ENCODE results near the gene DNPEP.

The DNPEP gene

GRCh38 chr2:219334076-219334475 is 53.6 kb downstream of the DNPEP start:
- H3K4me1 Mint-ChIP-seq (ENCODE audit: low read depth) = peaks cover 2% of the 10 kb centered on the region
- peaks cover 8% of the 10 kb centered on the region for H3K9me3 Mint-ChIP-seq
- H3K36me3 Mint-ChIP-seq (ENCODE audit: low read depth) = no peaks in the 10 kb centered on the region
- H3K27ac Mint-ChIP-seq = no peak overlapping the region
- peaks cover 74% of the 10 kb centered on the region for H3K27me3 Mint-ChIP-seq
- no peak for DNase-seq
- H3K4me3 Mint-ChIP-seq = no peak overlapping the region

GRCh38 chr2:219332542-219332941 is 55.2 kb downstream of the DNPEP start, which contains the start of gene RESP18:
RESP18 (minus strand) TSS chr2:219332744.
- DNase-seq = no peak
- Mint-ChIP-seq H3K27ac (no peak within 1 kb of the TSS), H3K36me3 (ENCODE audit: low read depth) (no peaks in the 10 kb centered on the region), H3K27me3 (peaks cover 89% of the 10 kb centered on the region), H3K4me1 (ENCODE audit: low read depth) (peaks cover 2% of the 10 kb centered on the region), H3K9me3 (peaks cover 8% of the 10 kb centered on the region), H3K4me3 (no peak within 1 kb of the TSS)

- H3K9me3 Mint-ChIP-seq = peaks cover 8% of the 10 kb centered on the region
- no peaks in the 10 kb centered on the region for H3K36me3 Mint-ChIP-seq (ENCODE audit: low read depth)
- H3K27me3 Mint-ChIP-seq = peaks cover 89% of the 10 kb centered on the region
- no peak for DNase-seq
- no peak overlapping the region for H3K27ac Mint-ChIP-seq
- H3K4me3 Mint-ChIP-seq = no peak overlapping the region
- peaks cover 2% of the 10 kb centered on the region for H3K4me1 Mint-ChIP-seq (ENCODE audit: low read depth)
Measured at GRCh38 chr2:219331560-219332213, 56.0 kb downstream of the DNPEP start.

GRCh38 chr2:219327719-219328118 is 60.0 kb downstream of the DNPEP start:
- peaks cover 68% of the 10 kb centered on the region for H3K27me3 Mint-ChIP-seq

GRCh38 chr2:219325657-219326315 is 61.9 kb downstream of the DNPEP start:
- Mint-ChIP-seq H3K4me3 (no peak overlapping the region), H3K27me3 (peaks cover 49% of the 10 kb centered on the region), H3K9me3 (no peaks in the 10 kb centered on the region), H3K4me1 (ENCODE audit: low read depth) (peaks cover 9% of the 10 kb centered on the region), H3K36me3 (ENCODE audit: low read depth) (no peaks in the 10 kb centered on the region), H3K27ac (no peak overlapping the region)
- DNase-seq = no peak

More at GRCh38 chr2:219327719-219328118, 60.0 kb downstream of the DNPEP start:
- no peak overlapping the region for H3K27ac Mint-ChIP-seq
- no peaks in the 10 kb centered on the region for H3K36me3 Mint-ChIP-seq (ENCODE audit: low read depth)
- no peaks in the 10 kb centered on the region for H3K9me3 Mint-ChIP-seq
- H3K4me1 Mint-ChIP-seq (ENCODE audit: low read depth) = peaks cover 2% of the 10 kb centered on the region
- no peak for DNase-seq
- no peak overlapping the region for H3K4me3 Mint-ChIP-seq

- H3K4me3 Mint-ChIP-seq = no peak overlapping the region
- H3K4me1 Mint-ChIP-seq (ENCODE audit: low read depth) = peaks cover 10% of the 10 kb centered on the region
- H3K27me3 Mint-ChIP-seq = peaks cover 43% of the 10 kb centered on the region
- H3K27ac Mint-ChIP-seq = no peak overlapping the region
- H3K9me3 Mint-ChIP-seq = no peaks in the 10 kb centered on the region
- no peak for DNase-seq
- H3K36me3 Mint-ChIP-seq (ENCODE audit: low read depth) = no peaks in the 10 kb centered on the region
Measured at GRCh38 chr2:219325136-219325535, 62.6 kb downstream of the DNPEP start.

GRCh38 chr2:219323434-219323833 is 64.3 kb downstream of the DNPEP start:
- no peaks in the 10 kb centered on the region for H3K9me3 Mint-ChIP-seq
- peaks cover 10% of the 10 kb centered on the region for H3K4me1 Mint-ChIP-seq (ENCODE audit: low read depth)
- H3K36me3 Mint-ChIP-seq (ENCODE audit: low read depth) = no peaks in the 10 kb centered on the region
- no peak overlapping the region for H3K27ac Mint-ChIP-seq
- DNase-seq = no peak
- H3K4me3 Mint-ChIP-seq = no peak overlapping the region
- H3K27me3 Mint-ChIP-seq = peaks cover 30% of the 10 kb centered on the region
